PC-3 (cell line): ENCODE results near the gene PHAF1. TPM values are rescaled to one million over a fixed set of nuclear protein-coding genes. Genes with fewer than 3 reads are reported as not detected.

Experiments used
- ATAC-seq: fragments of 200-7000 bp; cut with Tn5 transposase; 2 replicates; pipeline ENCODE4 v1.9.1; 2020; ENCODE audit warnings: mild to moderate bottlenecking, moderate library complexity
- BruUV-seq: library from RNA; stranded (reverse); fragments of 400-500 nt; replicated peaks from 2 replicates; lab custom pipeline; 2021; lab: Mats Ljungman, UMichigan
- CTCF ChIA-PET: fragments of 300-600 bp; sonication (Branson Sonifier 250); formaldehyde crosslinking; loops from one replicate; lab custom pipeline; 2022; ENCODE audit warnings: antibody characterized with exemption; lab: Charles Lee
- POLR2A ChIA-PET: fragments of 300-600 bp; sonication (Branson Sonifier 250); formaldehyde crosslinking; loops from one replicate; lab custom pipeline; 2022; ENCODE audit warnings: antibody characterized with exemption; ENCODE audit not compliant: unreplicated experiment; lab: Charles Lee
- DNase-seq: peaks from one replicate; pipeline ENCODE4 v3.0.0-alpha.2; 2015
- H2AFZ ChIP-seq: fragments of 300-600 bp; sonication (generic); 2 replicates; pipeline ENCODE4 v1.6.0; 2016; ENCODE audit warnings: antibody characterized with exemption, low read length
- H3F3A ChIP-seq: fragments of 300-600 bp; sonication (generic); one replicate; pipeline ENCODE4 v1.6.0; 2017; ENCODE audit warnings: antibody characterized with exemption, low read length, control low read depth, mild to moderate bottlenecking; ENCODE audit not compliant: unreplicated experiment
- H3K27ac ChIP-seq: fragments of 300-600 bp; sonication (generic); 2 replicates; pipeline ENCODE4 v1.5.1; 2016; ENCODE audit warnings: mild to moderate bottlenecking, low read length
- H3K27me3 ChIP-seq: fragments of 300-600 bp; sonication (generic); 2 replicates; pipeline ENCODE4 v1.6.1; 2016; ENCODE audit warnings: low read length, mixed read lengths
- H3K36me3 ChIP-seq: fragments of 300-600 bp; sonication (generic); 2 replicates; pipeline ENCODE4 v1.6.1; 2016; ENCODE audit warnings: low read depth, mixed run types, low read length, mixed read lengths
- H3K4me1 ChIP-seq: fragments of 300-600 bp; sonication (generic); 2 replicates; pipeline ENCODE4 v1.5.1; 2016; ENCODE audit warnings: low read length; ENCODE audit not compliant: insufficient read depth
- H3K4me2 ChIP-seq: fragments of 300-600 bp; sonication (generic); 2 replicates; pipeline ENCODE4 v1.6.0; 2016; ENCODE audit warnings: low read length
- H3K4me3 ChIP-seq: fragments of 300-600 bp; sonication (generic); 2 replicates; pipeline ENCODE4 v1.5.1; 2016; ENCODE audit warnings: mild to moderate bottlenecking, low read length, mixed read lengths
- H3K79me2 ChIP-seq: fragments of 300-600 bp; sonication (generic); 2 replicates; pipeline ENCODE4 v1.6.1; 2017; ENCODE audit warnings: low read length, mixed read lengths
- H3K9ac ChIP-seq: fragments of 300-600 bp; sonication (generic); 2 replicates; pipeline ENCODE4 v1.6.0; 2016; ENCODE audit warnings: mild to moderate bottlenecking, low read length
- H3K9me2 ChIP-seq: fragments of 300-600 bp; sonication (generic); replicated peaks from 2 replicates; pipeline ENCODE4 v1.6.1; 2016; ENCODE audit warnings: mixed run types, low read length, mixed read lengths
- H3K9me3 ChIP-seq: fragments of 300-600 bp; sonication (generic); 2 replicates; pipeline ENCODE4 v1.6.1; 2016; ENCODE audit warnings: low read length, mixed read lengths
- H4K20me1 ChIP-seq: fragments of 300-600 bp; sonication (generic); 2 replicates; pipeline ENCODE4 v1.6.1; 2016; ENCODE audit warnings: low read length, mixed read lengths
- EZH2 ChIP-seq: fragments of 300-600 bp; sonication (generic); IDR thresholded peaks from one replicate; pipeline ENCODE4 v1.6.1; 2017; ENCODE audit warnings: antibody characterized with exemption, mild to moderate bottlenecking, low read length; ENCODE audit not compliant: unreplicated experiment
- EZH2phosphoT487 ChIP-seq: fragments of 300-600 bp; sonication (generic); IDR thresholded peaks from 2 replicates; pipeline ENCODE4 v1.6.1; 2018; ENCODE audit warnings: mild to moderate bottlenecking, antibody characterized with exemption, low read length, borderline replicate concordance
- intact Hi-C: fragments of 100-400 bp; cut with micrococcal nuclease; formaldehyde crosslinking; loops from 2 replicates; pipeline ENCODE4 v1.9.0; 2023
- total RNA-seq: library from RNA; depleted of rRNA; stranded (reverse); fragments of >200 nt; gene quantifications from 2 replicates; pipeline ENCODE4 v1.2.3, GENCODE V29; 2014
- TF ChIP-seq, protein P1 (sequence below): fragments of 300-600 bp; sonication (generic); conservative IDR thresholded peaks from 2 replicates; pipeline ENCODE4 v1.5.1; 2017; ENCODE audit warnings: antibody characterized with exemption, low read depth, mild to moderate bottlenecking, low read length

Gene PHAF1
- total RNA-seq, 1 experiment from 2014 or later, result 18.8 TPM

- ATAC-seq (no peak), DNase-seq (no peak)
- peak overlapping the region; percentile 89 for H3K4me2 ChIP-seq
- H3K9ac ChIP-seq, result peak overlapping the region; percentile 91; the same call in 1 of the 2 replicates
- POLR2A ChIA-PET, result no interaction called here
- H3K79me2 ChIP-seq, result peaks cover 26% of the 10 kb centered on the region
- no peak overlapping the region for H3K27ac ChIP-seq
- H4K20me1 ChIP-seq, result no peaks in the 10 kb centered on the region
- no peaks in the 10 kb centered on the region for H3K36me3 ChIP-seq
- H2AFZ ChIP-seq, result peak overlapping the region; percentile 2; the same call in 1 of the 2 replicates
- intact Hi-C loops, result loop anchor here (1.0 kb wide), 1 partner anchor 24 kb away; the partner anchor contains the start of genes FBXL8 and TRADD
- H3F3A ChIP-seq, result no peaks in the 10 kb centered on the region
- H3K27me3 ChIP-seq, result no peaks in the 10 kb centered on the region
- CTCF ChIA-PET, result no interaction called here
- TF ChIP-seq, protein P1, sequence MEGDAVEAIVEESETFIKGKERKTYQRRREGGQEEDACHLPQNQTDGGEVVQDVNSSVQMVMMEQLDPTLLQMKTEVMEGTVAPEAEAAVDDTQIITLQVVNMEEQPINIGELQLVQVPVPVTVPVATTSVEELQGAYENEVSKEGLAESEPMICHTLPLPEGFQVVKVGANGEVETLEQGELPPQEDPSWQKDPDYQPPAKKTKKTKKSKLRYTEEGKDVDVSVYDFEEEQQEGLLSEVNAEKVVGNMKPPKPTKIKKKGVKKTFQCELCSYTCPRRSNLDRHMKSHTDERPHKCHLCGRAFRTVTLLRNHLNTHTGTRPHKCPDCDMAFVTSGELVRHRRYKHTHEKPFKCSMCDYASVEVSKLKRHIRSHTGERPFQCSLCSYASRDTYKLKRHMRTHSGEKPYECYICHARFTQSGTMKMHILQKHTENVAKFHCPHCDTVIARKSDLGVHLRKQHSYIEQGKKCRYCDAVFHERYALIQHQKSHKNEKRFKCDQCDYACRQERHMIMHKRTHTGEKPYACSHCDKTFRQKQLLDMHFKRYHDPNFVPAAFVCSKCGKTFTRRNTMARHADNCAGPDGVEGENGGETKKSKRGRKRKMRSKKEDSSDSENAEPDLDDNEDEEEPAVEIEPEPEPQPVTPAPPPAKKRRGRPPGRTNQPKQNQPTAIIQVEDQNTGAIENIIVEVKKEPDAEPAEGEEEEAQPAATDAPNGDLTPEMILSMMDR, result no peak
- TF ChIP-seq EZH2 (no peak), EZH2phosphoT487 (no peak)
- no peaks in the 10 kb centered on the region for H3K9me3 ChIP-seq
- H3K4me1 ChIP-seq, result peaks cover 45% of the 10 kb centered on the region
- H3K9me2 ChIP-seq, result no peaks in the 10 kb centered on the region
- BruUV-seq, result TSS peak; percentile 55
- peak overlapping the region; percentile 79 for H3K4me3 ChIP-seq
Measured at GRCh38 chr16:67183284-67183626, 73.5 kb downstream of the PHAF1 start.

DNA sequence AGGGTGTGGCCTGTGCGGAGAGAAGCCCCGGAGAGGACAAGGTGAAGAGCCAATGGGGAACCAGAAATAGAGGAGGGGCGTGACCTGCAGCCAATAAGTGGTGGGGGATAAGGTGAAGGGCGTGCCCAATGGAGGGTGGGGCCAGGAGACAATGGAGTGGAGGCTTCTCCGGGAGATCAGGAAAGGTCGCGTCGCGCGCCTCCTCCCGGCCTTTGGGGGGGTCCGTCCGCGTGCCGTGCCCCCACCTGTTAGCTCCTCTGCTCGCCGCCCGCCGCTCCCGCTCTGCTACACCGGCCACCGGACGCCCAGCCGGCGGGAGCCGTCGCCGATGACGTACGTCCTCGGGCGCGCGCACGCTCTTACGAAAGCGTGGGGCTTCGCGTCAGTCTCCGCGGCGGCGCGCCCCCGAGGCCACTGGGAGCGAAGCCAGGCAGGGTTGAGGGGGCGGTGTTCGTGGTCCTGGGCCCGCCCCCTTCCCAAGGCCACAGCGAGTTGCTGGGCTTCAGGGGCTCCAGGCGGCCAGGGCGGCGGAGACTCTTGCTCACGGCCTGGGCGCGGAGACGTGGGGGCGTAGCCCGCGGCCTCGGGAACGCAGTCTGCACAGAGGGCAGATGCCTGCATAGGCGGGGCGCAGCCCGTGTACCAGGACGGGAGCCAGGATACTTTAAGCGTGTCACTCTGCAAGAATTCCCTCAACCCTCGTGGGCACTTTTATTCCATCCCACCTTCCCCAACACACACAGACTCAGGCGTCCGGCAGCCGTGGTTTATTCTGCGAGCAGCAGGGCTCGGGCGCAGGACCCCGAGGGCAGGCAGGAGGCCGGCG lies 74.1 kb downstream of the PHAF1 start, which contains the start of gene MATCAP1:
MATCAP1 (minus strand) TSS at position 337 of the 826 bp plus-strand sequence. CDS start 3,353 bp downstream, outside the sequence.
- DNase-seq, result peak; percentile 93
- TF ChIP-seq, protein P1, result no peak
- TF ChIP-seq EZH2, result no peak
- TF ChIP-seq EZH2phosphoT487, result 0 out of 2 replicates have a peak, but pooled peaks have one; percentile 28
- H3K27me3 ChIP-seq, result no peaks in the 10 kb centered on the region
- peak within 1 kb of the TSS; percentile 89 for H3K4me2 ChIP-seq
- H4K20me1 ChIP-seq, result no peaks in the 10 kb centered on the region
- H3K9me3 ChIP-seq, result no peaks in the 10 kb centered on the region
- H3K36me3 ChIP-seq, result no peaks in the 10 kb centered on the region
- H3K4me1 ChIP-seq, result peaks cover 41% of the 10 kb centered on the region
- peak; percentile 75 for ATAC-seq
- intact Hi-C loops, result loop anchor here (1.0 kb wide), 1 partner anchor 25 kb away; the partner anchor contains the start of genes FBXL8 and TRADD
- H3F3A ChIP-seq, result no peaks in the 10 kb centered on the region
- peak within 1 kb of the TSS; percentile 90 for H2AFZ ChIP-seq
- H3K27ac ChIP-seq, result peak within 1 kb of the TSS; percentile 85
- ChIA-PET CTCF (interaction anchor here (1.3 kb wide), 1 partner anchor 10 kb away, joined by 7 read pairs; no protein-coding TSS in a partner anchor), POLR2A (interaction anchor here (1.0 kb wide), 1 partner anchor 43 kb away, joined by 3 read pairs; no protein-coding TSS in a partner anchor)
- peak within 1 kb of the TSS; percentile 91 for H3K9ac ChIP-seq
- peak within 1 kb of the TSS; percentile 79 for H3K4me3 ChIP-seq
- no TSS peak for BruUV-seq
- H3K79me2 ChIP-seq, result peaks cover 26% of the 10 kb centered on the region
- H3K9me2 ChIP-seq, result no peaks in the 10 kb centered on the region
